ENCODE measurements around the gene PLGRKT.
"Not testable (repeated sequence)": the region's sequence is repeated elsewhere in the genome, so short reads cannot be mapped to it uniquely, and the experiment has no call there.

The PLGRKT gene

GRCh38 chr9:5450359-5451091 lies 12.8 kb upstream of the PLGRKT start, which contains the start of gene CD274:
Gene CD274 (plus strand): TSS chr9:5450542. CDS start chr9:5456114, 5,572 bp downstream.
- DNase-seq (ENCODE audit: low read depth), result peak; percentile 51

GRCh38 chr9:5449521-5450358 lies 12.0 kb upstream of the PLGRKT start:
- no peak for DNase-seq (ENCODE audit: low read depth)

GRCh38 chr9:5448461-5449435 lies 11.0 kb upstream of the PLGRKT start:
- no peak for DNase-seq (ENCODE audit: low read depth)

- DNase-seq (ENCODE audit: low read depth), result no peak
Measured at GRCh38 chr9:5448016-5448415, 10.3 kb upstream of the PLGRKT start.

GRCh38 chr9:5447337-5447736 lies 9.6 kb upstream of the PLGRKT start:
- no peak for DNase-seq (ENCODE audit: low read depth)

GRCh38 chr9:5446451-5447236 lies 8.9 kb upstream of the PLGRKT start:
- DNase-seq (ENCODE audit: low read depth), result no peak

GRCh38 chr9:5445886-5446285 lies 8.2 kb upstream of the PLGRKT start:
- no peak for DNase-seq (ENCODE audit: low read depth)

GRCh38 chr9:5445096-5445495 lies 7.4 kb upstream of the PLGRKT start:
- DNase-seq (ENCODE audit: low read depth), result not testable (repeated sequence)

GRCh38 chr9:5443850-5444249 lies 6.1 kb upstream of the PLGRKT start:
- DNase-seq (ENCODE audit: low read depth), result no peak

- DNase-seq (ENCODE audit: low read depth), result no peak
Measured at GRCh38 chr9:5442400-5443011, 4.8 kb upstream of the PLGRKT start.

- no peak for DNase-seq (ENCODE audit: low read depth)
Measured at GRCh38 chr9:5441043-5441442, 3.3 kb upstream of the PLGRKT start.

GRCh38 chr9:5440426-5440825 lies 2.7 kb upstream of the PLGRKT start:
- DNase-seq (ENCODE audit: low read depth), result no peak

- DNase-seq (ENCODE audit: low read depth), result no peak
Measured at GRCh38 chr9:5438301-5439162, 807 bp upstream of the PLGRKT start.

GRCh38 chr9:5436441-5436840 lies 1.3 kb downstream of the PLGRKT start:
- no peak for DNase-seq (ENCODE audit: low read depth)

GRCh38 chr9:5435912-5436311 lies 1.8 kb downstream of the PLGRKT start:
- no peak for DNase-seq (ENCODE audit: low read depth)

GRCh38 chr9:5433841-5434810 lies 3.6 kb downstream of the PLGRKT start:
- DNase-seq (ENCODE audit: low read depth), result not testable (repeated sequence)

- not testable (repeated sequence) for DNase-seq (ENCODE audit: low read depth)
Measured at GRCh38 chr9:5433328-5433727, 4.4 kb downstream of the PLGRKT start.

- DNase-seq (ENCODE audit: low read depth), result not testable (repeated sequence)
Measured at GRCh38 chr9:5432890-5433289, 4.8 kb downstream of the PLGRKT start.

- no peak for DNase-seq (ENCODE audit: low read depth)
Measured at GRCh38 chr9:5430912-5431311, 6.8 kb downstream of the PLGRKT start.
